Gastrocnemius medialis (tissue), 4 donors: ENCODE results near the gene PTGER1. TPM values are rescaled to one million over a fixed set of nuclear protein-coding genes. Genes with fewer than 3 reads are reported as not detected.

Source experiments
- ATAC-seq, 2 donors: fragments of 150-250 bp; one replicate each; pipeline ENCODE4 v1.9.1; 2016
- DNase-seq, 2 donors: peaks; one replicate each; pipeline ENCODE4 v3.0.0-alpha.2; 2019
- H3K27ac ChIP-seq, 4 donors: fragments of 200-600 bp; sonication (generic); 1 replicate in 1 of 4; 2 replicates in 3 of 4; pipeline ENCODE4 v1.5.1; 2016 to 2018; ENCODE audit warnings: mild to moderate bottlenecking in 2 of 4, moderate library complexity in 1 of 4
- H3K27me3 ChIP-seq, 3 donors: fragments of 200-600 bp; sonication (generic) in 2 of 3; 1 replicate in 1 of 3; 2 replicates in 2 of 3; pipeline versions ENCODE4 v1.5.1 to v1.6.0; 2016 to 2019; ENCODE audit warnings: mild to moderate bottlenecking in 1 of 3, moderate library complexity in 1 of 3
- H3K36me3 ChIP-seq, 2 donors: fragments of 200-600 bp; sonication (generic) in 1 of 2; one replicate each; pipeline ENCODE4 v1.5.1; 2017 to 2018
- H3K4me1 ChIP-seq, 2 donors: fragments of 200-600 bp; sonication (generic) in 1 of 2; one replicate each; pipeline ENCODE4 v1.5.1; 2016 to 2017; ENCODE audit warnings: mild to moderate bottlenecking in 2 of 2
- H3K4me3 ChIP-seq, 4 donors: fragments of 200-600 bp; sonication (generic) in 3 of 4; 1 replicate in 1 of 4; 2 replicates in 3 of 4; pipeline ENCODE4 v1.5.1; 2016 to 2019; ENCODE audit warnings: mild to moderate bottlenecking in 2 of 4
- H3K9me3 ChIP-seq, 3 donors: fragments of 200-600 bp; sonication (generic) in 2 of 3; 1 replicate in 1 of 3; 2 replicates in 2 of 3; pipeline ENCODE4 v1.5.1; 2016 to 2019
- POLR2A ChIP-seq, 2 donors: fragments of 450-650 bp; IDR thresholded peaks; one replicate each; pipeline ENCODE4 v1.6.1; 2017; ENCODE audit warnings: antibody characterized with exemption in 2 of 2, mild to moderate bottlenecking in 2 of 2, moderate library complexity in 2 of 2
- in situ Hi-C, 4 donors: fragments of 200-750 bp; cut with MboI; loops; one replicate each; pipeline versions ENCODE4 v1.15.0 to v1.8.0; 2017; ENCODE audit warnings: low sequenced_read_pairs in 4 of 4
- intact Hi-C: fragments of 100-400 bp; cut with DNase I; formaldehyde crosslinking; loops from one replicate; pipeline ENCODE4 v1.15.1; 2023; ENCODE audit warnings: low total_unique reads
- total RNA-seq, 4 donors: library from RNA; depleted of rRNA; stranded (reverse); fragments of >200 nt; gene quantifications; one replicate each; pipeline versions ENCODE4 v1.1.0 to v1.2.3, GENCODE V29; 2016
- TF ChIP-seq, protein P1 (sequence below), 5 experiments: fragments of 450-650 bp in 3 of 5; fragments of 200-600 bp in 2 of 5; sonication (generic) in 2 of 5; IDR thresholded peaks in 4 of 5; conservative IDR thresholded peaks in 1 of 5; 1 replicate in 4 of 5; 2 replicates in 1 of 5; pipeline ENCODE4 v1.5.1; 2016 to 2019; ENCODE audit warnings: antibody characterized with exemption in 5 of 5, mild to moderate bottlenecking in 3 of 5, moderate library complexity in 3 of 5

Gene PTGER1, protein sequence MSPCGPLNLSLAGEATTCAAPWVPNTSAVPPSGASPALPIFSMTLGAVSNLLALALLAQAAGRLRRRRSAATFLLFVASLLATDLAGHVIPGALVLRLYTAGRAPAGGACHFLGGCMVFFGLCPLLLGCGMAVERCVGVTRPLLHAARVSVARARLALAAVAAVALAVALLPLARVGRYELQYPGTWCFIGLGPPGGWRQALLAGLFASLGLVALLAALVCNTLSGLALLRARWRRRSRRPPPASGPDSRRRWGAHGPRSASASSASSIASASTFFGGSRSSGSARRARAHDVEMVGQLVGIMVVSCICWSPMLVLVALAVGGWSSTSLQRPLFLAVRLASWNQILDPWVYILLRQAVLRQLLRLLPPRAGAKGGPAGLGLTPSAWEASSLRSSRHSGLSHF
- total RNA-seq = under 1 TPM in 1 of 4 donors, not detected in 3; 0.29 TPM

DNA sequence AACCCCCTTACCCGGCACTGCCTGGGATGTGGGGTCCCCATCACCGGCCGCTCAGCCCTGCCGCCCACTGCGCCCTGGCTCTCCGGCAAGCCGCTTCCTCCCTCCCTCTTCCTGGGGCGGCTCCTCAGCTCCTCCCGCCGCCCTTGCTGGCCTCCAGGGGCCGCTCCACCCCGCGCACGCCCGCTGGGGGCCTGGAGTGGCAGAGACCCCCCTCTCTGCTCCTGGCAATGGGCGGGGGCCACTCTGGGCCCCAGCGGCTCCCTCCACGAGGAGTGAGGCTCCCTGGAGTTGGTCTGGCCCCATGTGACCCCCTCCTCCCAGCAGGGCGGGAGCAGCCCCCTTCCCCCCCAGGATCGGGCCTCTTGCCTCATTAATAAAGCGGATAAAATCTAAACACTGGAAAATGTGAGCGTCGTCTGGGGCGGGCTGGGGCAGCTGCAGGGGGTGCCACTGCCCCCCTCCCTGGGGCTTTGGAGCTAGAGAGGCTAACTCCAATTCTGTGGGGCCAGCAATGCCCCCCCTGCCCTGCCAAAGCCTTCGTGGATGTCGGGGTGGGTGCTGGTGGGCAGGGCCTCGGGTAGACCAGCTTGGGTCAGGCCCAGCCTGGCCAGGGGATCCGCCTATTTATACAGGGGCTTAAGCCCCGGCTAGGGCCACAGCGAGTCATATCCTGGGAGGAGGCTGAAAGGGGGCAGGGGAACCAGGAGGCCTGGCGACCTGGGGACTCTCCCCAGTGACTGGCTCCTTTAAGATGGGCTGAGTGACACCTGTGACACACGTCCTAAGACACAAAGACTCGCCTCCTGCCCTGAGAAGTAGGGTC is at the start of gene PTGER1:
TSS of gene PTGER1 (minus strand) at position 104 of the 823 bp plus-strand sequence. CDS start 1,034 bp downstream, outside the sequence.
- DNase-seq = no peak
- peaks cover 5 to 15% of the 10 kb centered on the region in 2 donors for H3K4me1 ChIP-seq

DNA sequence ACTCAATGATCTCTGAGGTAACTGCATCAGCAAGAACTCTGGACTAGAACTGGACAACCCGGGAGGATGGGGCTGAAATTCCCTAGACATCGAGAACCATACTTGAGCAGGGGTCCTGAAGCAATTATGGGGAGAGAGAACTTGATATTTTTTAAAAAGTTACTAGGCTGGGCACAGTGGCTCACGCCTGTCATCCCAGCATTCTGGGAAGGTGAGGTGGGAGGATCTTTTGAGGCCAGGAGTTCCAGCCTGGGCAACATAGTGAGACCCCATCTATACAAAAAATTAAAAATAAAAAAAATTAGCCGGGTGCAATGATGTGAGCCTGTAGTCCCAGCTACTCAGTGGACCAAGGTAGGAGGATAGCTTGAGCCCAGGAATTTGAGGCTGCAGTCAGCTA is 45.4 kb upstream of the PTGER1 start:
- Histone ChIP-seq H3K27ac (peak overlapping the region; percentile 95 to 100 (median 98)), H3K4me1 (peaks cover 24% of the 10 kb centered on the region in 2 donors), H3K4me3 (no peak overlapping the region), H3K9me3 (no peaks in the 10 kb centered on the region), H3K36me3 (peaks cover 0 to 10% of the 10 kb centered on the region in 2 donors), H3K27me3 (no peaks in the 10 kb centered on the region)
- TF ChIP-seq, protein P1, sequence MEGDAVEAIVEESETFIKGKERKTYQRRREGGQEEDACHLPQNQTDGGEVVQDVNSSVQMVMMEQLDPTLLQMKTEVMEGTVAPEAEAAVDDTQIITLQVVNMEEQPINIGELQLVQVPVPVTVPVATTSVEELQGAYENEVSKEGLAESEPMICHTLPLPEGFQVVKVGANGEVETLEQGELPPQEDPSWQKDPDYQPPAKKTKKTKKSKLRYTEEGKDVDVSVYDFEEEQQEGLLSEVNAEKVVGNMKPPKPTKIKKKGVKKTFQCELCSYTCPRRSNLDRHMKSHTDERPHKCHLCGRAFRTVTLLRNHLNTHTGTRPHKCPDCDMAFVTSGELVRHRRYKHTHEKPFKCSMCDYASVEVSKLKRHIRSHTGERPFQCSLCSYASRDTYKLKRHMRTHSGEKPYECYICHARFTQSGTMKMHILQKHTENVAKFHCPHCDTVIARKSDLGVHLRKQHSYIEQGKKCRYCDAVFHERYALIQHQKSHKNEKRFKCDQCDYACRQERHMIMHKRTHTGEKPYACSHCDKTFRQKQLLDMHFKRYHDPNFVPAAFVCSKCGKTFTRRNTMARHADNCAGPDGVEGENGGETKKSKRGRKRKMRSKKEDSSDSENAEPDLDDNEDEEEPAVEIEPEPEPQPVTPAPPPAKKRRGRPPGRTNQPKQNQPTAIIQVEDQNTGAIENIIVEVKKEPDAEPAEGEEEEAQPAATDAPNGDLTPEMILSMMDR (IDR thresholded peaks at IDR 0.05 in 4 of 5, conservative IDR thresholded peaks at IDR 0.05 in 1 of 5) = no peak
- no peak for TF ChIP-seq POLR2A (IDR thresholded peaks at IDR 0.05)
- in situ Hi-C loops (no loop called here), intact Hi-C loops (no loop called here)
- ATAC-seq = no peak
- no peak for DNase-seq

More for the DNA sequence above, at the start of gene PTGER1:
- H3K9me3 ChIP-seq = no peaks in the 10 kb centered on the region
- in situ Hi-C loops (no loop called here), intact Hi-C loops (no loop called here)
- ATAC-seq = no peak
- H3K4me3 ChIP-seq = no peak within 1 kb of the TSS
- no peak for TF ChIP-seq POLR2A (IDR thresholded peaks at IDR 0.05)
- TF ChIP-seq, protein P1 (IDR thresholded peaks at IDR 0.05 in 4 of 5, conservative IDR thresholded peaks at IDR 0.05 in 1 of 5) = peak in 1 of 5 experiments; percentile 10
- H3K27ac ChIP-seq = no peak within 1 kb of the TSS
- H3K36me3 ChIP-seq = peaks cover 0 to 31% of the 10 kb centered on the region in 2 donors
- H3K27me3 ChIP-seq = peaks cover 27 to 39% (median 33%) of the 10 kb centered on the region in 3 donors

DNA sequence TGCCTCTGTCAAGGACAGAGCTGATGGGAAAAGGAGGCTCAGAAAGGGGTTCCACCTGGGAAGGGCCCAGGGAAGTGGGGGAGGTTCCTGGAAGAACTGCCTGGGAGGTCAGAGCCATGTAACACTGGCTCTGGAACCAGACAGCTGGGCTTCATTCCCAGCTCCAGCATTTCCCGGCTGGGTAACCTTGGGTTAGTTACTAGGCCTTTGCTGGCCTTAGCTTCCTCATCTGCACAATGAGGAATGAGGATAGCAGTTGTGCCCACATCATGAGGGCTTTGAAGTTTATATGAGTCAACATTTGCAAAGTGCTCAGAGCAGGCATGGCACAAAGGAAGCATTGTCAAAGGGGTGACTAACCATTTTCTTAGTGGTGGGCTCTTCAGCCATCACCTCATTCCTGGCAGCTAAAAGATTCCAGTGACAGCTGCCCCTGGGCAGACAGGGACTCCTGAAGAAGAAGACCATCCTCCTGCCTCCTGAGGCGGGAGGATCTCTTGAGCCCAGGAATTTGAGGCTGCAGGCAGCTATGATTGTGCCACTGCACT is 44.8 kb upstream of the PTGER1 start:
- no peaks in the 10 kb centered on the region for H3K27me3 ChIP-seq
- in situ Hi-C loops (loop anchor here in 1 of 4 donors (10.0 kb wide), 1 partner anchor 45 kb away; no protein-coding TSS in a partner anchor), intact Hi-C loops (loop anchor here (5.0 kb wide), 1 partner anchor 138 kb away; the partner anchor contains the start of gene ADGRE5)
- ATAC-seq (no peak), DNase-seq (no peak)
- peaks cover 30% of the 10 kb centered on the region in 2 donors for H3K4me1 ChIP-seq
- H3K4me3 ChIP-seq = no peak overlapping the region
- H3K36me3 ChIP-seq = peaks cover 0 to 16% of the 10 kb centered on the region in 2 donors
- no peaks in the 10 kb centered on the region for H3K9me3 ChIP-seq
- no peak for TF ChIP-seq POLR2A (IDR thresholded peaks at IDR 0.05)
- TF ChIP-seq, protein P1 (IDR thresholded peaks at IDR 0.05 in 4 of 5, conservative IDR thresholded peaks at IDR 0.05 in 1 of 5) = no peak
- H3K27ac ChIP-seq = peak overlapping the region; percentile 95 to 100 (median 98)

DNA sequence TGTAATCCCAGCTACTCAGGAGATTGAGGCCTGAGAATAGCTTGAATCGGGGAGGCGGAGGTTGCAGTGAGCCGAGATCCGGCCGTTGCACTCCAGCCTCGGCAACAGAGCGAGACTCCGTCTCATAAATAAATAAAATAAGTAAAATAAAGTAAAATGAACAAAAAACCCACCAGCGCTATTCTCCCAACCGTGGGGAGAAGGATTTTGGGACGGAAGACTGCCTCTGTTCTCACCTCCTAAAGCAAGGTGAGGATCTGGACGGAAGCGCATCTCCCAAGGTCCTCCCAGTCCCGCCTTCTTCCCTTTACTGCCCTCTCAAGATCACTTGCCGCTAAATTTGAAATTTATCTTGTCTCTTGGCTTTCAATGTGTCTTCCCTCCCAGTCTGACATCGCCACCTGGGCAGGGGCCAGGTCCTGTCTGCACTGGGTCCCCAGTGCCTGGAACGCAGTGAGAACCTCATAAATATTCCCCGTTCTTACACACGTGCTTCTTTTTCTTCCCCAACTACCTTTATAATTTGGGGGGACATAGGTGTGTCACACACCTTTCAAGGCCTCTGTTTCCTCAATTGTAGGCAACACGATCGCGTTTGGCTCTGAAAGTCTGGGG is 44.2 kb upstream of the PTGER1 start:
- in situ Hi-C loops (loop anchor here in 1 of 4 donors (10.0 kb wide), 1 partner anchor 45 kb away; no protein-coding TSS in a partner anchor), intact Hi-C loops (loop anchor here (5.0 kb wide), 1 partner anchor 137 kb away; the partner anchor contains the start of gene ADGRE5)
- TF ChIP-seq, protein P1 (IDR thresholded peaks at IDR 0.05 in 4 of 5, conservative IDR thresholded peaks at IDR 0.05 in 1 of 5) = no peak
- no peak for TF ChIP-seq POLR2A (IDR thresholded peaks at IDR 0.05)
- no peaks in the 10 kb centered on the region for H3K27me3 ChIP-seq
- H3K9me3 ChIP-seq = no peaks in the 10 kb centered on the region
- H3K36me3 ChIP-seq = peaks cover 0 to 22% of the 10 kb centered on the region in 2 donors
- peak overlapping the region; percentile 95 to 100 (median 98) for H3K27ac ChIP-seq
- DNase-seq (no peak), ATAC-seq (no peak)
- peaks cover 31 to 33% of the 10 kb centered on the region in 2 donors for H3K4me1 ChIP-seq
- H3K4me3 ChIP-seq = peak overlapping the region in 3 of 4 donors; percentile 40 to 59 (median 52)
